Measurements from ENCODE around the gene GCNT2.

The GCNT2 gene

DNA sequence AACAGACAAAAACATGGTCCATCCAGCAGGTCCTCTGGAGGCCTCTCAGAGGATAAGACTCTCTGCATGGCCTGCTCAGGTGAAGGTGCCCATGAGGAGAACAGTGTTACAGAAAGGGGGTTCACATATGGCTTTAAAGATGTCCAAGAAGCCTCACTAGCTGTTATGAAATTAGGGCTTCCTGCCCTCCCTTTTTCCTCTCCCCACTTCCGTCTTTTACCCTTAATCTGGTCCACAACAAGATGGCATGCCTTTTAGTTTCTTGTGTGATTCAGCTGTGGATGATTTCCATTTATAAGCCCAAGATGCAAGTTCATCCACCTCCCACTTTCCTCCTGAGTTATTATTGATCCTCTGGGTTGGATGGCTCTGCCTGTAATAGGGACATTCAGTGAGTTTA, 14.0 kb downstream of the GCNT2 start:
- no peak for DNase-seq (ENCODE audit: extremely low read depth, low read depth)
- TF ChIP-seq, protein P1, sequence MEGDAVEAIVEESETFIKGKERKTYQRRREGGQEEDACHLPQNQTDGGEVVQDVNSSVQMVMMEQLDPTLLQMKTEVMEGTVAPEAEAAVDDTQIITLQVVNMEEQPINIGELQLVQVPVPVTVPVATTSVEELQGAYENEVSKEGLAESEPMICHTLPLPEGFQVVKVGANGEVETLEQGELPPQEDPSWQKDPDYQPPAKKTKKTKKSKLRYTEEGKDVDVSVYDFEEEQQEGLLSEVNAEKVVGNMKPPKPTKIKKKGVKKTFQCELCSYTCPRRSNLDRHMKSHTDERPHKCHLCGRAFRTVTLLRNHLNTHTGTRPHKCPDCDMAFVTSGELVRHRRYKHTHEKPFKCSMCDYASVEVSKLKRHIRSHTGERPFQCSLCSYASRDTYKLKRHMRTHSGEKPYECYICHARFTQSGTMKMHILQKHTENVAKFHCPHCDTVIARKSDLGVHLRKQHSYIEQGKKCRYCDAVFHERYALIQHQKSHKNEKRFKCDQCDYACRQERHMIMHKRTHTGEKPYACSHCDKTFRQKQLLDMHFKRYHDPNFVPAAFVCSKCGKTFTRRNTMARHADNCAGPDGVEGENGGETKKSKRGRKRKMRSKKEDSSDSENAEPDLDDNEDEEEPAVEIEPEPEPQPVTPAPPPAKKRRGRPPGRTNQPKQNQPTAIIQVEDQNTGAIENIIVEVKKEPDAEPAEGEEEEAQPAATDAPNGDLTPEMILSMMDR (IDR thresholded peaks at IDR 0.05; ENCODE audit: low read depth, low read length, missing control alignments) = no peak
- no peak overlapping the region for H3K4me3 ChIP-seq (replicated peaks; ENCODE audit: low read depth, low read length)

DNA sequence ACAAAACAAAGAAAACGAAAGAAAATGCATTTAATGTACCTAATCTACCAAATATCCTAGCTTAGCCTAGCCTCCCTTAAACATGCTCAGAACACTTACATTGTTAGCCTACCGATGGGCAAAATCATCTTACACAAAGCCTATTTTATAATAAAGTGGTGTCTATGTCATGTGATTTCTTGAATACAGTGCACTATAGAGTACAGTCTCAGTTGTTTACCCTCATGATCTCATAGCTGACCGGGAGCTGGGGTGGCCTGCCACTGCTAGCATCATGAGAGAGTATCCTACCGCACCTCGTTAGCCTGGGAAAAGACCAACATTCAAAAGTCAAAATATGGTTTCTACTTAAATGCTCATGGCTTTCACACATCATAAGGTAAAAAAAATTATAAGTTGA, 16.6 kb downstream of the GCNT2 start:
- no peak for DNase-seq (ENCODE audit: extremely low read depth, low read depth)
- no peak overlapping the region for H3K4me3 ChIP-seq (replicated peaks; ENCODE audit: low read depth, low read length)
- TF ChIP-seq, protein P1 (IDR thresholded peaks at IDR 0.05; ENCODE audit: low read depth, low read length, missing control alignments) = no peak

DNA sequence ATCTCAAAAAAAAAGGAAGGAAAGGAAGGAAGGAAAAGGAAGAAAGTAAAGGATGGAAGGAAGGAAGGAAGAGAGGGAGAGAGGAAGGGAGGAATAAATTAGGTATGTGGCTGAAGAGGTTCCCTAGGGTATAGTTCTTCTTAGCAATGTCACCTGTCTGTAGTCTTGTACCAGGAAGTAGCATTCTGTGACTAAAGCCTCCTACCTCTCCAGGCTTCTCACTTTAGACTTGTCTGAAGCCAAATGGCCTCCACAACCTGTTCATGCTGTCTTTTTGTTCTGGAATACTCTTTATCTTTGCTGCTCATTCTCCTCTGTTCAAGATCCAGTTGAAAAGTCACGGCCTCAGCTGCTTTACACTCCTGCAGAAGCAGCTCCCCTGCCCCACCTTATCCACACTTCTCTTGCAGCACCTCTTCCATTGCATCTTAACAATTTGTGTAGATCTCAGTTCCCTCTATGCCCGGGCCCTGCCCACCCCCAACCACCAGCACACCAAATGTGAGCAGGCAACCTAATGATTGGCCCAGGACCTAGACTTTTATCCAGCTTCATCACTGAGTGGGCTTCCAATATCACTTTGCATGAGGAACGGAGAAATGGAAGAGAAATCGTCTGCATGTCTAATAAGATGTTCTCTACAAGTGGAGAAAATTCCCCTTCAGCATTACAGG, 19.1 kb downstream of the GCNT2 start:
- TF ChIP-seq, protein P1 (IDR thresholded peaks at IDR 0.05; ENCODE audit: low read depth, low read length, missing control alignments) = no peak
- no peak overlapping the region for H3K4me3 ChIP-seq (replicated peaks; ENCODE audit: low read depth, low read length)
- DNase-seq (ENCODE audit: extremely low read depth, low read depth) = no peak

DNA sequence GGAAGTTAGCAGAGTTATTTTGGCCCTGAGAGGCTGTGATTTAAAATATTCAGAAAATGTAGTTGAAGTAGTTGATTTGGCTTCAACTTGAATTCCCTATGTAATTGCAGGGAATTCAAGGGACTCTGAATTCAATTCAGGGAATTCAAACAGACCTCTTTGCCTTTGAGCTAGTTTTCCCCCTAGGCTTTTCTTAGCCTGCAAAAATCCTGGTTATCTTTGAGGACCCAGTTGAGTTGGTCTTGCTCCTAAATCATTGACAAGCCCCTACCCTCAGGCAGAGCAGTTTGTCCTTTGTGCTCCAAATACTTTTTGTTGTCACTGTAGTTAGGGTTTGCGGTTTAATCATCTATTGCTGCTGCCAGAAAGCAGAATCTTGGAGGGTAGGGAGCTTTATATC, 20.4 kb downstream of the GCNT2 start:
- no peak overlapping the region for H3K4me3 ChIP-seq (replicated peaks; ENCODE audit: low read depth, low read length)
- TF ChIP-seq, protein P1 (IDR thresholded peaks at IDR 0.05; ENCODE audit: low read depth, low read length, missing control alignments) = no peak
- DNase-seq (ENCODE audit: extremely low read depth, low read depth) = no peak

DNA sequence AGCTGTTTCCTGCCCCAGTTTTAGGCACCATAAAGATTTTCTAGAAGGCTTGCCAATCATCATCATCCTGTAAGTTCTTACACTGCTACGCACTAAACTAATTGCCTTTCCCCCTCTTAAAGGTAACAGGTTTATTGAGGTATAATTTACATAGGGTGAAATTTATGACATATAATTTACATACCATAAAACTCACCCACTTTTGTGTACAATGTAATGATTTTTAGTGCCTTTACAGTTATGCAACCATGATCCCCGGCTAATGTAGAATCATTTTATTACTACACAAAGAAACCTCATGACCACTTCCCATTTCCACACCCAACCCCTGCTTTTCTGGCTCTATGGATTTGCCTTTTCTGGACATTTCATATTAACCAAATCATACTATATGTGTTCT, 21.1 kb downstream of the GCNT2 start:
- DNase-seq (ENCODE audit: extremely low read depth, low read depth) = no peak
- TF ChIP-seq, protein P1 (IDR thresholded peaks at IDR 0.05; ENCODE audit: low read depth, low read length, missing control alignments) = no peak
- H3K4me3 ChIP-seq (replicated peaks; ENCODE audit: low read depth, low read length) = no peak overlapping the region

DNA sequence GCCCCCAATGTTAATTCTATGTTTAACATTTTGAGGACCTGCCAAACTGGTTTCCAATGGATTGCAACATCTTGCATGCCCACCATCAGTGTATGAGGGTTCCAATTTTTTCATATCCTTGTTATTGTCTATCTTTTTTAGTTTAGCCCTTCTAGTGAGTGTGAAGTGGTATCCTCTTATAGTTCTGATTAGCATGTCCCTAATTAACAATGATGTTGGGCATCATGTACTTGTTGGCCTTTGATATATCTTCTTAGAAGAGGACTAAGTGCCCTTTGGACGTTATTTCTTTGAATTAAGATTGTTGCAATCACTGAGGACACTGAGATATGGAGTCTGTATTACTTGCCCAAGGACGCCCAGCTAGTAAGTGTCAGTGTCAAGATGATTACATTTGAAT, 22.3 kb downstream of the GCNT2 start:
- TF ChIP-seq, protein P1 (IDR thresholded peaks at IDR 0.05; ENCODE audit: low read depth, low read length, missing control alignments) = no peak
- DNase-seq (ENCODE audit: extremely low read depth, low read depth) = no peak
- no peak overlapping the region for H3K4me3 ChIP-seq (replicated peaks; ENCODE audit: low read depth, low read length)

DNA sequence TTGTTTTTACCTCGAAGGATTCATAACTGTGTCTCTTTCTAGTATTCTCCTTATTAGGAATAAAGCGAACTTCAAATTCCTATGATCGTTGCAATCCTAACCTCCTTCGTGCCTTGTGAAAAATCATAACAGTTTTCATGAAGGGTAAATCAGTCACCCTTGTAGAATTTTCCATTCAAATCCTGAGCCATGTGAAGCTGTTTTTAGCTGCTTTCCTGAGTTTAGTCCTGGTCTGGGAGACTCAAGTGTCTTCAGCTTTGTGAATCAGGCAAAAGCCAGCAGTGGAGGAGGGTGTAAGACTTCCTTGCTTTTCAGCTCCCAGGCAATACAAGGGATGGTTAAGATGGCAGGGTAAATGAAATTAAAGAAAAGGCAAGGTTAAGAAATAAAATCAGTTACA, 24.3 kb downstream of the GCNT2 start:
- no peak overlapping the region for H3K4me3 ChIP-seq (replicated peaks; ENCODE audit: low read depth, low read length)
- TF ChIP-seq, protein P1 (IDR thresholded peaks at IDR 0.05; ENCODE audit: low read depth, low read length, missing control alignments) = no peak
- DNase-seq (ENCODE audit: extremely low read depth, low read depth) = no peak
